Heart right ventricle (tissue), 16 donors: ENCODE measurements around the gene THSD4. TPM values are rescaled to one million over a fixed set of nuclear protein-coding genes. Genes with fewer than 3 reads are reported as not detected.
A peak's percentile ranks its signal among the peaks of the same experiment; 100 is the strongest.

Experiments
- ATAC-seq, 8 donors: fragments of 200-7000 bp; cut with Tn5 transposase; one replicate each; pipeline ENCODE4 v1.9.1; 2020; ENCODE audit warnings: mild to moderate bottlenecking in 8 of 8, moderate library complexity in 8 of 8, moderate number of reproducible peaks in 1 of 8
- DNase-seq, 2 donors: peaks; one replicate each; pipeline ENCODE4 v3.0.0-alpha.2; 2020
- H3K27ac ChIP-seq, 10 donors: fragments of 200-600 bp; sonication (generic) in 2 of 10; one replicate each; pipeline versions ENCODE4 v1.5.0 to v1.8.0; 2020 to 2022; ENCODE audit warnings: mild to moderate bottlenecking in 3 of 10
- H3K27me3 ChIP-seq, 7 donors: fragments of 200-600 bp; one replicate each; pipeline ENCODE4 v1.8.0; 2021 to 2022; ENCODE audit warnings: mild to moderate bottlenecking in 2 of 7
- H3K36me3 ChIP-seq, 9 donors: fragments of 200-600 bp; sonication (generic) in 1 of 9; one replicate each; pipeline versions ENCODE4 v1.5.0 to v1.8.0; 2020 to 2022; ENCODE audit warnings: mild to moderate bottlenecking in 2 of 9
- H3K4me1 ChIP-seq, 9 donors: fragments of 200-600 bp; sonication (generic) in 1 of 9; one replicate each; pipeline versions ENCODE4 v1.5.0 to v1.8.0; 2020 to 2022; ENCODE audit warnings: mild to moderate bottlenecking in 4 of 9
- H3K4me3 ChIP-seq, 10 donors: fragments of 200-600 bp; sonication (generic) in 2 of 10; one replicate each; pipeline versions ENCODE4 v1.5.0 to v1.8.0; 2020 to 2022; ENCODE audit warnings: mild to moderate bottlenecking in 7 of 10, moderate library complexity in 2 of 10
- H3K9me3 ChIP-seq, 11 donors: fragments of 200-600 bp in 10 of 11; sonication (generic) in 2 of 11; one replicate each; pipeline versions ENCODE4 v1.5.0 to v1.8.0; 2013 to 2022; ENCODE audit warnings: mild to moderate bottlenecking in 2 of 11, control low read depth in 1 of 11, moderate library complexity in 1 of 11
- CTCF ChIP-seq, 9 donors: fragments of 200-600 bp; sonication (generic) in 2 of 9; IDR thresholded peaks; one replicate each; pipeline versions ENCODE4 v1.5.0 to v1.8.0; 2021 to 2022; ENCODE audit warnings: antibody characterized with exemption in 9 of 9, mild to moderate bottlenecking in 5 of 9, moderate library complexity in 1 of 9
- WGBS, 2 donors: extraction: QIAGEN DNeasy Blood & Tissue Kit; methylation state at CpG; one replicate each; pipeline ENCODE4 v1.1.7; 2013; ENCODE audit warnings: inconsistent platforms in 1 of 2; 5-methylcytosine and 5-hydroxymethylcytosine counted together
- intact Hi-C, 10 donors: fragments of 100-400 bp; cut with DNase I; formaldehyde crosslinking; loops; one replicate each; pipeline versions ENCODE4 v1.11.1 to v1.14.2; 2022
- polyA plus RNA-seq, 2 donors: library from polyadenylated mRNA; stranded (reverse); fragments of 200-250 nt; gene quantifications; one replicate each; pipeline ENCODE4 v1.2.3, GENCODE V29; 2013
- total RNA-seq, 10 donors: library from RNA; stranded (reverse); fragmentation: NEBNext Ultra II Directional in 3 of 10; extraction: Animal tissue kit (Norgen Biotek cat#: 25700) in 3 of 10; gene quantifications; one replicate each; pipeline versions ENCODE4 v1.2.1 to v1.2.4, GENCODE V29; 2021 to 2023
- donor health status: Arrhythmogenic right ventricular cardiomyopathy.
- donor health status: ischemic (EF 13 %, LVEDD 7.1; RV severe dilation, severe dysfunction).
- donor health status: healthy with polysubstance abuse.
- donor health status: DM: no; HTN: yes; CAD: no.
- donor health status: DM: no; HTN: no; CAD: no.
- donor health status: ischemic (EF 25% LVEDD 6.9; RV normal size, moderate dysfunction).
- donor health status: ischemic (EF 25% LVEDD 5.7; RV mildly dilated, moderate dysfunction).
- donor health status: healthy.
- donor health status: DM: yes; HTN: yes; CAD: no.
- donor health status: Ischemic cardiomyopathy.
- donor health status: ischemic (EF 35%, LVEDD 5.7; RV mildly dilated, moderate dysfunction).
- donor health status: nonischemic (EF 11% LVEDD 7.7; RV severe dilation, severe dysfunction).
- donor health status: DM: yes; HTN: yes; CAD: no.
- donor health status: PGD.
- donor health status: ischemic (EF 29% LVEDD 5.4; RV normal size, mild dysfunction).
- donor health status: nonischemic (EF 23%, LVEDD 6.1; RV moderate dilation, normal function).

The THSD4 gene
- total and polyA plus RNA-seq, 12 donors: 20.8 to 212 (median 139) TPM

GRCh38 chr15:71239592-71240364 is 124.5 kb downstream of the THSD4 start:
- no peak for TF ChIP-seq CTCF (IDR thresholded peaks at IDR 0.05)
- peak overlapping the region in 5 of 10 donors; percentile 28 to 68 (median 41) for H3K27ac ChIP-seq
- ATAC-seq (peak in 1 of 8 donors; percentile 12), DNase-seq (no peak)
- intact Hi-C loops: loop anchor here in 2 of 10 donors (10.0 kb wide), 2 partner anchors 115 to 125 kb away; partner anchors contain the start of gene THSD4 (in 1 of the 2)
- H3K27me3 ChIP-seq: no peaks in the 10 kb centered on the region
- H3K9me3 ChIP-seq: no peaks in the 10 kb centered on the region
- WGBS, 2 donors: 66 to 69% methylated on average over 10 of the region's 10 CpGs
- H3K36me3 ChIP-seq: peaks cover 0 to 20% (median 0%) of the 10 kb centered on the region in 9 donors
- H3K4me1 ChIP-seq: peaks cover 0 to 38% (median 14%) of the 10 kb centered on the region in 9 donors
- no peak overlapping the region for H3K4me3 ChIP-seq

- intact Hi-C loops: loop anchor here in 1 of 10 donors (10.0 kb wide), 1 partner anchor 127 kb away; the partner anchor contains the start of gene THSD4
- WGBS, 2 donors: 96 to 99% methylated on average over 6 of the region's 6 CpGs
- DNase-seq (no peak), ATAC-seq (no peak)
- H3K4me3 ChIP-seq: no peak overlapping the region
- peaks cover 0 to 43% (median 13%) of the 10 kb centered on the region in 9 donors for H3K4me1 ChIP-seq
- no peak for TF ChIP-seq CTCF (IDR thresholded peaks at IDR 0.05)
- no peaks in the 10 kb centered on the region for H3K27me3 ChIP-seq
- peaks cover 0 to 20% (median 0%) of the 10 kb centered on the region in 9 donors for H3K36me3 ChIP-seq
- H3K27ac ChIP-seq: no peak overlapping the region
- H3K9me3 ChIP-seq: no peaks in the 10 kb centered on the region
Observed at GRCh38 chr15:71242292-71242691, 127.0 kb downstream of the THSD4 start.

- WGBS, 2 donors: 72 to 96% methylated on average over 2 of the region's 2 CpGs
- H3K9me3 ChIP-seq: no peaks in the 10 kb centered on the region
- H3K4me1 ChIP-seq: peaks cover 0 to 27% (median 7%) of the 10 kb centered on the region in 9 donors
- DNase-seq (no peak), ATAC-seq (no peak)
- H3K36me3 ChIP-seq: peaks cover 0 to 20% (median 0%) of the 10 kb centered on the region in 9 donors
- no peak overlapping the region for H3K27ac ChIP-seq
- intact Hi-C loops: loop anchor here in 1 of 10 donors (10.0 kb wide), 1 partner anchor 129 kb away; the partner anchor contains the start of gene THSD4
- H3K27me3 ChIP-seq: no peaks in the 10 kb centered on the region
- no peak for TF ChIP-seq CTCF (IDR thresholded peaks at IDR 0.05)
- no peak overlapping the region for H3K4me3 ChIP-seq
Observed at GRCh38 chr15:71244250-71244649, 129.0 kb downstream of the THSD4 start.

GRCh38 chr15:71245588-71245987 is 130.3 kb downstream of the THSD4 start:
- DNase-seq: no peak
- H3K9me3 ChIP-seq: no peaks in the 10 kb centered on the region
- no peak overlapping the region for H3K4me3 ChIP-seq
- peaks cover 2 to 28% (median 9%) of the 10 kb centered on the region in 9 donors for H3K4me1 ChIP-seq
- peak overlapping the region in 8 of 10 donors; percentile 1 to 71 (median 58) for H3K27ac ChIP-seq
- TF ChIP-seq CTCF (IDR thresholded peaks at IDR 0.05): no peak
- intact Hi-C loops: loop anchor here in 1 of 10 donors (10.0 kb wide), 1 partner anchor 131 kb away; the partner anchor contains the start of gene THSD4
- H3K36me3 ChIP-seq: peaks cover 0 to 20% (median 0%) of the 10 kb centered on the region in 9 donors
- ATAC-seq: peak in 7 of 8 donors; percentile 30 to 83 (median 65)
- 60 to 72% methylated on average over 2 of the region's 2 CpGs for WGBS, 2 donors
- no peaks in the 10 kb centered on the region for H3K27me3 ChIP-seq
